Measurements from ENCODE around the gene DLL3.

GRCh38 chr19:39472746-39473442, 25.9 kb upstream of the DLL3 start:
- TF ChIP-seq, protein P1, sequence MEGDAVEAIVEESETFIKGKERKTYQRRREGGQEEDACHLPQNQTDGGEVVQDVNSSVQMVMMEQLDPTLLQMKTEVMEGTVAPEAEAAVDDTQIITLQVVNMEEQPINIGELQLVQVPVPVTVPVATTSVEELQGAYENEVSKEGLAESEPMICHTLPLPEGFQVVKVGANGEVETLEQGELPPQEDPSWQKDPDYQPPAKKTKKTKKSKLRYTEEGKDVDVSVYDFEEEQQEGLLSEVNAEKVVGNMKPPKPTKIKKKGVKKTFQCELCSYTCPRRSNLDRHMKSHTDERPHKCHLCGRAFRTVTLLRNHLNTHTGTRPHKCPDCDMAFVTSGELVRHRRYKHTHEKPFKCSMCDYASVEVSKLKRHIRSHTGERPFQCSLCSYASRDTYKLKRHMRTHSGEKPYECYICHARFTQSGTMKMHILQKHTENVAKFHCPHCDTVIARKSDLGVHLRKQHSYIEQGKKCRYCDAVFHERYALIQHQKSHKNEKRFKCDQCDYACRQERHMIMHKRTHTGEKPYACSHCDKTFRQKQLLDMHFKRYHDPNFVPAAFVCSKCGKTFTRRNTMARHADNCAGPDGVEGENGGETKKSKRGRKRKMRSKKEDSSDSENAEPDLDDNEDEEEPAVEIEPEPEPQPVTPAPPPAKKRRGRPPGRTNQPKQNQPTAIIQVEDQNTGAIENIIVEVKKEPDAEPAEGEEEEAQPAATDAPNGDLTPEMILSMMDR (IDR thresholded peaks at IDR 0.05) = no peak
- TF ChIP-seq JUN (CRISPR knock-in tag; IDR thresholded peaks at IDR 0.05) (no peak), PRRX2 (CRISPR knock-in tag; IDR thresholded peaks at IDR 0.05) (no peak), TEAD4 (CRISPR knock-in tag; IDR thresholded peaks at IDR 0.05) (no peak), CREM (CRISPR knock-in tag; IDR thresholded peaks at IDR 0.05) (no peak), ZNF416 (CRISPR knock-in tag; IDR thresholded peaks at IDR 0.05) (no peak)

Data from WTC11 (cell line).